HG03196 (cell line): ENCODE data around the gene NDUFAF8.

Experiments
- ATAC-seq: cut with Tn5 transposase; IDR thresholded peaks from one replicate; pipeline ENCODE4 v1.9.1; 2021; ENCODE audit not compliant: unreplicated experiment

NDUFAF8 gene

DNA sequence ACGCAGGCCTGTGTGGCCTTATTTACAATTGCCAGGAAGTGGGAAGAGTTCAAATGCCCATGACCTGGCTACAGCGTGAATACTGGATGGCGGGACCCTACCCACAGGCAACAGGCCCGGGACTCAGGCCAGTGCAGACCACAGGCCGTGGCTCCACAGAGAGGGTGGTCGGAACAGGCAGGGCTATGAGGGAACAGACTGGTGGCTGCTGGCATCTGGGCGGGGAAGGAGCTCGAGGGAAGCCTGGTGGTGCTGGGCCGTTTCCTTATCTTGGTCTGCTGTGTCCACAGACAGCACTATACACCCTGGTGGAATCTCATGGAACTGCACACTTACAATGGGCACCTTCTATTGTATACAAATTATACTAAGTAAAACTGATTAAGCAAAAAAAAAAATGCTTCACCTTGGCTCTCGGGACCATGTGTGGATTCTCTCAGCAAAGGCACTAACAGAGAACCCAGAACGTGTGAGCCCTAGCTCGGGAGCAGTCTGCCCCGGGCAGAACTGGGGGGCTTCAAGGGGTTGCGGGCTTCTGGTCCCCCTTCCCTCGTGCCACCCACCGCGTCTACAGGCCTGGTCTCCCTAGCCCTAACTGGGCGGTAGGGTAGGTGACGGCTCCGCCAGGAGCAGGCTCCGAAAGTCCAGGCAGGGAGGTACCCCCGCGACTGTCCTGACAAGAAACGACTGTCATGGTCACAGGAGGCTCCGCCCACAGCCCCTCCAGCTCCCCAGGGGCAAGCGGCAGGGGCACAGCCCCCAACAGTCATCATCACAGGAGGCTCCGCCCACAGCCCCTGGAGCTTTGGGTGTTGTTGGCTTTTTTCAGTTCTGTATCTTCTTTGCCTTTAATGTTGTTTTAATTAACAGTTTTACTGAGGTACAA lies 38.2 kb upstream of the NDUFAF8 start:
- no peak for ATAC-seq

DNA sequence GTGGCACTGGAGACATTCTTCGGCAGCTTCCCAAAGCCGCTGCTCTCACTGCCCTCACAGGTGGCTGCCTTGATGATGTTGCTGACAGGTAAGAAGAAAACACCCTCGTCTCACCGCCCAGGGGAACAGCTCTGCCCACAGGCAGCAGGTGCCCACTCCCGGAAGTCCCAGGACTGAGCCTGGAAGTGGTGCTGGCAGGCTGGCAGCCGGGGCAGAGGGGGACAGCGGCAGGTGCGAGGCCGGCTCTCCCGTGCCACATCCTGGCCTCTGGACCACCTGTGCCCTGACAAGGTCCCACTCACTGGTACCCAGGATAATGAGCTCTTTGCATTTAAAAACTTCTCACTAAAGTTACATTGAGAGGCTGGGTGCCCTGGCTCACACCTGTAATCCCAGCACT lies 36.8 kb upstream of the NDUFAF8 start:
- ATAC-seq, result no peak

- no peak for ATAC-seq
These were observed 36.0 kb upstream of the NDUFAF8 start for GRCh38 chr17:81203136-81203535.

DNA sequence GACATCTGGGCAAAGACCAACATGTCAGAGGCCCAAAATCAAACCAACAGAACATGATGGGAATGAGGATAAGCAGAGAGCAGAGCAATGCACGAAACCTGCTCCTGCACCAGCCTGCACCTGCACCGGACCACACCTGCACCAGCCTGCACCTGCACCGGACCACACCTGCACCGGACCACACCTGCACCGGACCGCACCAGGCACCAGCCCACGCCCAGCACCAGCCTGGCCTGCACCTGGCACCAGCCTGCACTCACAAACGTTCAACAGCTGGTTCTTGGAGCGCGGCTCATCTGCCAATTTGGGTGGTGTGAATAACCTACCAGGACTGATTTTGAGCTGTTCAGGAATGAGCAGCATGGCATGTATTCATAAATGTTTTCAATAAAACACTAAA lies 34.5 kb upstream of the NDUFAF8 start:
- ATAC-seq, result no peak

DNA sequence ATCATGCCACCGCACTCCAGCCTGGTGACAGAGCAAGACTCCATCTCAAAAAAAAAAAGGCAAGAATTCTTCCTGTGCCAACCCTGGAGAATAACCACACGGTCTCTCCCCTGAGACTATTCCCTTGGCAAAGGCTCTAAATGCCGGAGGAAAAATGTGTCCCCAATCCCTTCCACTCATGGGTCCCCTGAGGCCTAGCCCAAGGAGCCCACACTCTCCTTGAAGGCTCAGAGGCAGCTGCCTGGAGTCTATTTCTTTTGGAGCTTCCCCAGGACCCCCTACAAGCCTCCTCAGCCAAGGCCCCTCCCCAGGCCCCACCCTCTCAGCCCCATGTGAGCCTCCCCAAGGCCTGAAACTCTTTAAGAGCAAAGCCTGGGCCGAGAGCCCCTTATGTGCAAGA lies 33.0 kb upstream of the NDUFAF8 start:
- no peak for ATAC-seq

GRCh38 chr17:81206657-81207056 lies 32.5 kb upstream of the NDUFAF8 start:
- no peak for ATAC-seq

- no peak for ATAC-seq
These were observed 31.2 kb upstream of the NDUFAF8 start for GRCh38 chr17:81207610-81208581.

DNA sequence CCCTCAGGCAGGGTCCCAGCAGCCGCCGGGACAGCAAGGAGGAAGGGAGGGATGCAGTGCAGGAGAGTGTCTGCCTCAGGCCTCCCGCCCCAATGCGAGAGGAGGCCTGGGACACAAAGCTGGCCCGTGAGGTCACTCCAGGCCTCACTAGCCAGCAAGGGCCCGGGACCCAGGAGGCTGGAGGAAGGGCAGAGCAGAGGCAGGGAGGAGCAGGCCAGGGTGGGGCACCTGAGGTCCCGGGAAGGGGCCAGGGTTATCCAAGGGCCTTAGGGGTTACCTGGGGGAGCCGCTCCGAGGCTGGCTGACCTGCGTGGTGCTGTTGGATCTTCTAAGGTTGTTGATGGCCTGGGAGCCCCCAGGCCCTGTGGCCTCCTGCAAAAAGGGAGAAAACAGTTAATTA lies 30.5 kb upstream of the NDUFAF8 start:
- ATAC-seq, result no peak

- ATAC-seq, result no peak
These were observed 30.0 kb upstream of the NDUFAF8 start for GRCh38 chr17:81209141-81209540.

- ATAC-seq, result no peak
These were observed 28.7 kb upstream of the NDUFAF8 start for GRCh38 chr17:81210466-81210865.

DNA sequence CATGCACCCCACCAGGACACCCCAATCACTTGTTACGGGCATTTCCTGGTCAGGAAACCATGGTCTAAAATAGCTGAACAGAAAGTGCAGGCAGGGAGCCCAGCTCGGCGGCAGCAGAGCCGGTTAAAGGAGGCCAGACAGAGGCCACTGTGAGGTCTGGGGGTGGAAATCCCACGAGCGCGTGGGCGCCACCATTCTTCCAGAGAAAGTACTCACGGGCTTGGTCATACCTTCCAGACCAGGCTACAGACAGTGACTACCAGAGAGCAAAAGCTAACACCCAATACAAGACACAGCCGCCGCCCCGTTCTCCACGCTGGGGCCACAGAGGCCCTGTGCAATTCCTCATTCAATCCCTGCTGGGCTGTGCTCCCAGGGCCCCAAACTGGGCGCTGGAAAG lies 28.2 kb upstream of the NDUFAF8 start:
- no peak for ATAC-seq

GRCh38 chr17:81212365-81212764 lies 26.8 kb upstream of the NDUFAF8 start:
- ATAC-seq, result no peak

GRCh38 chr17:81213978-81214377 lies 25.1 kb upstream of the NDUFAF8 start:
- ATAC-seq, result no peak

DNA sequence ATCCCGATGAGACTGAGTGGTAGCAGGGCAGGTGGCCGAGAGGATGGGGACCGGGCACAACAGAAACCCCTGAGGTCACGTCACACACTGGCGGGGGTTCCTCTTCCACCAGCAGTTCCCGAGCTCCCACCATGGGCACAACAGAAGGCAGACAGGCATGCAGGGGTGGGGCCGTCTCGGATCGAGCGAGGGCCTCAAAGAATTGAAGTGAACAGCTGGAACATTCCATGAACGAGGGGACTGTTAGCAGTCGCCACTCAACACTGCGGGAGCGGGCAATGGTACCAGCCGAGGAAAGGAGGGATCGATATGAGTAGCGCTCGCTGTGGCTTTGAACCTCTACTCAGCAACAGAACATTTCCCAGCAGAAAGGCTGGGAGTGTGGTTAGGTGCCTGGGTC lies 21.6 kb upstream of the NDUFAF8 start:
- ATAC-seq, result no peak

DNA sequence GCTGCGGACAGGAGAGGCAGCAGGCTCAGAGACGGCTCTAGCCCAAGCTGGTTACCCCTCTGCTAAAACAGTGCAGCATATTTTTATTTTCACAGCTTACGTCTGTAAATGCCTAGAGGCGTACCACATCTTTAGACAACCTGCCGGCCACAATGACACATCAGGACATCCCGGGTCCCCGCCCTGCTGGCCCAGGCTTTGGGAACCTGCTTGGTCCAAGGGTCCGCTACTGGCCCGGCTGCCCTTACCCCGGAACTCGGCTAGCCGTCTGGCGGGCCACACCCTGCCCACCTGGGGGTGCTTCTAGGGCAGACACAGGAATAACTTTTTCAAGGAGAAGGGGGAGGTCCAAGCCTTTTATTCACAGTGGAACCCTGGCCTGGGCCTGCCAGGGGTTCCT lies 20.7 kb upstream of the NDUFAF8 start:
- no peak for ATAC-seq

GRCh38 chr17:81218991-81219390 lies 20.1 kb upstream of the NDUFAF8 start:
- no peak for ATAC-seq

- no peak for ATAC-seq
These were observed 19.5 kb upstream of the NDUFAF8 start for GRCh38 chr17:81219476-81220180.

GRCh38 chr17:81221371-81221841 lies 17.7 kb upstream of the NDUFAF8 start:
- no peak for ATAC-seq

- ATAC-seq, result no peak
These were observed 17.1 kb upstream of the NDUFAF8 start for GRCh38 chr17:81221842-81222619.

DNA sequence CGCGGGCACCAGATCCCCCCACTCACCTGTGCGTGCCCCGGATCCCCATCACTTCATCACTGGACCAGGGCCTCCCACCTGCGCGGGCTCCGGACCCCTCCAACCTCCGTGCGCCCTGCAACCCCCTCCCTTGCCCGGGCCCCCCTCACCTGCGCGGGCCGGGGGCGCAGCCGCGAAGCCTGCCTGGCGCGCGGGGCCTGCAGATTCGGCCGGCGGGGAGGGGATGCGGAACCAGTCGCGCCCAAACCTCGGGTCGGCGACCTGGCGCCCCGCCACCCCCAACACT lies 16.6 kb upstream of the NDUFAF8 start:
- no peak for ATAC-seq
